Measurements from ENCODE around the gene BHLHE40.

GRCh38 chr3:4950351-4950784 lies 28.9 kb upstream of the BHLHE40 start:
- TF ChIP-seq POLR2AphosphoS5 (IDR thresholded peaks at IDR 0.05) (peak in 1 of 3 donors; percentile 21), CTCF (IDR thresholded peaks at IDR 0.05) (no peak), POLR2A (IDR thresholded peaks at IDR 0.05) (no peak)
